GM19239 (cell line): ENCODE results near the gene HAUS5.
A peak's percentile ranks its signal among the peaks of the same experiment; 100 is the strongest.
"Not testable (repeated sequence)": the region's sequence is repeated elsewhere in the genome, so short reads cannot be mapped to it uniquely, and the experiment has no call there.

Experiments
- DNase-seq: peaks from one replicate; pipeline ENCODE4 v3.0.0; 2011; ENCODE audit warnings: low spot score; ENCODE audit not compliant: insufficient read length
- FAIRE-seq: peaks from 2 replicates; lab custom pipeline; 2011; peaks lifted over from hg19 to GRCh38; lab: Jason Lieb, UNC

The HAUS5 gene

DNA sequence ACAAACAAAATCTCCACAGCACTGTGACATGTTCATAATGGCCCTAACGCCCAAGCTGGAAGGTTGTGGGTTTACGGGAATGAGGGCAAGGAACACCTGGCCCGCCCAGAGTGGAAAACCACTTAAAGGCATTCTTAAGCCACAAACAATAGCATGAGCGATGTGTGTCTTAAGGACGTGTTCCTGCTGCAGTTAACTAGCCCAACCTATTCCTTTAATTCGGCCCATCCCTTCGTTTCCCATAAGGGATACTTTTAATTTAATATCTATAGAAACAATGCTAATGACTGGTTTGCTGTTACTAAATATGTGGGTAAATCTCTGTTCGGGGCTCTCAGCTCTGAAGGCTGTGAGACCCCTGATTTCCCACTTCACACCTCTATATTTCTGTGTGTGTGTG, 5.4 kb upstream of the HAUS5 start:
- DNase-seq, FAIRE-seq: not testable (repeated sequence)

DNA sequence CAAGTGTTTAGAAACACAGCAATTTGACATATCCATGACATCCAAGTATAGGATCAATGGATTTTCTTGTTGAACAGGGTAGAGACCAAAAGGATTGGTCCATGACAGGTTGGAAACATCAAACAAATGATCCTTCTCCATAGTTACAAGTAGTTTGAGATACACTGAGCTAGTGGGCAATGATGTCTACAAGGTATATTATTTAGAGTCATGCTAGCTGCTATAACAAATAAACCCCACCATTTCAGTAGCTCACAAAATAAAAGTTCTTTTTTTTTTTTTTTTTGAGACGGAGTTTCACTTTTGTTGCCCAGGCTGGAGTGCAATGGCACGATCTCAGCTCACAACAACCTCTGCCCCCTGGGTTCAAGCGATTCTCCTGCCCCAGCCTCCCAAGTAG, 4.9 kb upstream of the HAUS5 start:
- DNase-seq (no peak), FAIRE-seq (no peak)

DNA sequence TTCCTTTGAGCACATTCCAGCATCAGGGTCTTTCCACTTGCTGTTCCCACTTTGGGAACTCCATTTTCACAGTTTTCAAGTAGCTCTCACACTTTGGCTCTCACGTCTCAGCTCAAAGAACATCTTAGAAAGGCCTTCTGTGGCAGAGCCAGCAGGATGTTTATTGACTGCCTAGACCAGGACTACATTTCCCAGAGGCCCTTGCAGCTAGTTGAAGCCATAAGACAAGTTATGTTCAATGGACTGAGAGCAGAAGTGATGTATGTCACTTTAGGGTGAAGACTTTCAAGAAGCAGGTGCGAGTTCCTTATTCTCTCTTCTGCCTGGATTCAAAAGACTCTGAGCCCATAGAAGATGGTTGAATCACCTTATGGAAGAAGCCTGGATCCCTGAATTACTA, 4.3 kb upstream of the HAUS5 start:
- DNase-seq, result no peak
- FAIRE-seq, result peak; percentile 83

DNA sequence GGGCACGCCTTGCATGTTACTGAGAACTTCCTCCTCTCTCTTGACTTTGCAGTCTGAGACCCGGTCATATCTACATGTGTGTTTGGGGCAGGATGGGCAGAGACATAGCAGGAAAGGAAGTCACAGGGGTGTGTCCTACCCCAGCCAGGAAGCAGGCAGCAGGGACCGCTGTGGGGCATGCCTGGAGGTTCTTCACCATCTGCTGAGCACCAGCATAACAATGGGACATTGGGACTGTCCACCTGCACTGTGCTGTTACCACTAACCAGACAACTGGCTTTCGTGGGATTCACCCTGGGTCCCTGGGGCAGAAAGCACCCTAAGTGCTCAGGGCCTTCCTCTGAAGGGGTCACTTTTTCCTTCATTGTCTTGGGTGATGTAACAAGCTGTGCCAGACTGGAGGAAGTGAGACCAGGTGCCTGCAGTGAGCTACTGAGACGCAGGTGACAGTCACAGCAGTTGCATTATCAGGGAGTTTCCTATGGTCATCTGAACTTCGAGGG, 2.6 kb upstream of the HAUS5 start:
- FAIRE-seq, result peak; percentile 72
- DNase-seq, result peak; percentile 27

DNA sequence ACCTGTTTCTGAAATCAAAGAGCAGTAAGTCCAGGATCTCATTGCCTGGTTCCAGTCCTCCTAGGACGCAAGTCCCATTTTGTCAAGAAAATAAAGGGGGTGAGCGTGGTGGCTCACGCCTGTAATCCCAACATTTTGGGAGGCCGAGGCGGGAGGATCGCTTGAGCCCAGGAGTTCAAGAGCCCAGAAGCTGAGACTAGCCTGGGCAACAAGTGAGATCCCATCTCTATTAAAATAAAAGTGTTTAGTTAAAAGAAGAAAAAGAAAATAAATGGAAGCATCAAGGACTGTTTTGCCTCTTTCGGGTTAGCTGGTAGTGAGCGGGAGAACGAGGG, 344 bp upstream of the HAUS5 start:
- DNase-seq (no peak), FAIRE-seq (no peak)

DNA sequence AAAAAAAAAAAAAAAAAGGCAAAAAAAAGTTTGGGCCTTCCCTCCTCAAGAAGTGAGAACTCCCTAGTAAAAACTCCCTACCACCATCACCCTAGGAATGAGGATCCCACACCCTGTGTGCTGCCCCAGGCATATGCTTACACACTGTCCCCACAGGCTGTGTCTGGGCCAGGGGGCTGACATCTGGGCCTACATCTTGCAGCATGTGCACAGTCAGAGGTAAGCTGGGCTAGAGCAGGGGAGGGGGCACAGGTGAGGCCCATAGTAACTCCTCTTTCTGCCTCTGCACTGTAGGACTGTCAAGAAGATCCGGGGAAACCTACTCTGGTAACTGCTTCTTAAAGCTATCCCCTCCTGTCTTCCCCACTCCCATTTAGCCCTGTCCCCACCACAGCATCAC, 1.0 kb downstream of the HAUS5 start:
- no peak for FAIRE-seq
- no peak for DNase-seq

DNA sequence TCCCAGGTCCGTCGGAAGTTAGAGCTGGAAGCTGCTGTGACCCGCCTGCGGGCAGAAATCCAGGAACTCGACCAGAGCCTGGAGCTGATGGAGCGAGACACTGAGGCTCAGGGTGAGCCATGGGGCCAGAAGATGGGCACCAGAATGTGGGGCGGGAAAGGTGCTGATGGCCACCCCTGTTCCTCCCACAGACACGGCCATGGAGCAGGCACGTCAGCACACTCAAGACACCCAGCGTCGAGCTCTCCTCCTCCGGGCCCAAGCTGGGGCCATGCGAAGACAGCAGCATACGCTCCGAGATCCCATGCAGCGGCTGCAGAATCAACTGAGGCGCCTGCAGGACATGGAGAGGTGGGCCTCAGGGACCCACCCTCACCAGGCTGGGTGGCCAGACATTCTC, 2.5 kb downstream of the HAUS5 start:
- FAIRE-seq (no peak), DNase-seq (no peak)

DNA sequence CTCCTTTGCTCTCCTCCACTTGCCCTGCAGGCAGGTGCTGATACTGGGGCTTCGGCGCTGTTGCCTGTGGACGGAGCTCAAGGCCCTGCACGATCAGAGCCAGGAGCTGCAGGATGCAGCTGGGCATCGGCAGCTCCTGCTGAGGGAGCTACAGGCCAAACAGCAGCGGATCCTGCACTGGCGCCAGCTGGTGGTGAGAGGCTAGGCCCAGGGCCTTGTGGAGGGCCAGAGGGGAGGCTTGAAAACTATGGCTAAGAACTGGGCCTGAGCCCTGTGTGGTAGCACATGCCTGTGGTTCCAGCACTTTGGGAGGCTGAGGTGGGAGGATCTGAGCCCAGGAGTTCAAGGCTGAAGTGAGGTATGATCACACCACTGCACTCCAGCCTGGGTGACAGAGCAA, 6.3 kb downstream of the HAUS5 start:
- no peak for DNase-seq
- no peak for FAIRE-seq

DNA sequence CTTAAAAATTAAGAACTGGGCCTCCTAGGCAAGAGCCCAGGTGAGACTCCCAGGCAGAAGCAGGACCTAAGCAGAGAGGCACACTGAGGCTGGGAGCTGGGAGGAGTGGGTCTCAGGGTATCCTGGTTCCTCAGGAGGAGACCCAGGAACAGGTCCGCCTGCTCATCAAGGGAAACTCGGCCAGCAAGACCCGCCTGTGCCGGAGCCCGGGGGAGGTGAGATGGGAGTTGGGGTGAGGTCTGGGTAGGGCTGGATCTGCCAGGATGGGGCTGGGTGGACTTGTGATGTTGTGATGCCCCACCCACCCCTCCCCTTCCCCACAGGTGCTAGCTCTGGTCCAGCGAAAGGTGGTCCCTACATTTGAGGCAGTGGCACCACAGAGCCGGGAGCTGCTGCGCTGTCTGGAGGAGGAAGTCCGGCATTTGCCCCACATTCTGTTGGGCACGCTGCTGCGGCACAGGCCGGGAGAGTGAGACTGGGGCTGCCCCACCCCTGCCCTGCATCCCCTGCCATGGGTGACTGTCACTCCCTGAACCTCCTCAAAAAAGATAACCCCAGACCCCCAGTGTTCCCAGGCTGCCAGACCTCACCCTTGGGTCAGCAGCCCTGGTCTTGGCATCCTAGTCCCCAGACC, 6.9 kb downstream of the HAUS5 start:
- FAIRE-seq (no peak), DNase-seq (no peak)

DNA sequence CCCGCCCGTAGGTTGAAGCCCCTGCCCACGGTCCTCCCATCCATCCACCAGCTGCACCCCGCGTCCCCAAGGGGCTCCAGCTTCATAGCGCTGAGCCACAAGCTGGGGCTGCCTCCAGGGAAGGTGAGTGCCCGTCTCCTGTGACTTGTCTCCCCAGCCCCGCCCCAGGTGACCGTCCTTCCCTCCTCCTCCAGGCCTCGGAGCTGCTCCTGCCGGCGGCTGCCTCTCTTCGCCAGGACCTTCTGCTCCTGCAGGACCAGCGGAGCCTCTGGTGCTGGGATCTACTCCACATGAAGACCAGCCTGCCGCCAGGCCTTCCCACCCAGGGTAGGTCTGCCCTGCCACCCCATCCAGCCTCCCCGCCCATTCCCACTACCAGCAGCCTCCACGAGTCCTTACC, 7.5 kb downstream of the HAUS5 start:
- DNase-seq (no peak), FAIRE-seq (no peak)

DNA sequence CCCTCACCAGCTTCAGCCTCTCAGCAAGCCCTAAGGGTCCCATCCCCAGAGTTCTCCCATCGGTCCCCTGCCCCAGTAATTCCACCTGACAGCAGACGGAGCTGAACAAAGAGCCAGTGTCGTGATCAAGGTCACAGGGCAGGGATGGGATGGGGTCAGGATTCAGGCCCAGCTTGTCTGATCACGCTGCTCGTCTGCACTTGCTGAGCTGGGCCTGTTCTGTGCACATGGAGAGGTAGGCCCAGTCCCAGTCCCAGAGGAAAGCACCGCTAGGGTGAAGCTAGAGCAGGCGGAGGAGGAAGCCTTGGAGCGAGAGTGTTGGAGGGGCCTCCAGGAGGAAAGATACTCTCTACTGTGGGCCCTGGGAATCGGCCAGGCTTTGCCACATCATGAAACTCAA, 9.2 kb downstream of the HAUS5 start:
- DNase-seq (no peak), FAIRE-seq (no peak)

DNA sequence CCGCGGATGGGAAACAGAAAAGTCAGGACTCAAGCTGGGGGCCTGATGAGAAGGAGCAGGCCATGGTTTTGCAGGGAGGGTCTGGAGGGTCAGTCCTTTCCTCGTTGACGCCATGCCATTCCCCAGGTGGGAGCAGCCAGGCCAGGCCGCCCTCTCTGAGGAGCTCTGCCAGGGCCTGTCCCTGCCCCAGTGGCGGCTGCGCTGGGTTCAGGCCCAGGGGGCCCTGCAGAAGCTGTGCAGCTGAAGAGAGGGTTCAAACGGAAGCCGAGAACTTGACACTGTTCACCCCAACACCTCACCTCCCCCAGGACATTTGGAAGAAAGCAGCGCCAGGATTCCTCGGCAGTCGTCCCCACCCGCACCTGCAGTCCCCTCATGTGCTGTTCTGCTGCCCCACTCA, 10.2 kb downstream of the HAUS5 start:
- DNase-seq (no peak), FAIRE-seq (no peak)

DNA sequence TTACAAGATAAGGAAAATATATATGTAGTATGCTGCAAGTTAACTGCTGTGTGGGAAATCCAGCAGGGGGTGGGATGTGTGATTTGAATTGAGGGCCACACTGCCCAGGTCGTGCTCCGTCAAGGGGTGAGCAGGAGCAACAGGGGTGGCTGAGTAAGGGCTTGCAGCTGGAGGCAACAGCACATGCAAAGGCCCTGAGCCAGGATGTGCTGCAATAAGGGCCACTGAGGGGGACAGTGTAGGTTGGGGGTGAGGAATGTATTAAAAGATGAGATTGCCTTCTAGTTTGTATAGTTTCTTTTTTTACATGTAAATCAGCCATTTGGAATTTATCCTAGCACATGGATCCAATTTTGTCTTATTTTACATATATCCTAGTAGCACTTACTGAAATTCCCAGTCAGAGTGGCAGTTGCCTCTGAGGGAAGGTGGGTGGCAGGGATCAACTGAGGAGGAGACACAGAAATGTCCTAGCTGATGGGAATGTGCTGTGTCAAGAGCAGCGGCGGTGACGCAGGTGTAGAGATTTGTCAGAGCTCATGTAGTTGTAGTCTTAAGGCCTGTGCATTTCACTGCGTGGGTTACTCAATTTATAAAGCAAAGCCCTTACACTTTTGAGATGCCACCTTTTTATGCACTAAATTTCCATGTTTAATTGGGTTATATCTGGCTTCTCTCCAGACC, 10.9 kb downstream of the HAUS5 start:
- DNase-seq, result no peak
- FAIRE-seq, result no peak

DNA sequence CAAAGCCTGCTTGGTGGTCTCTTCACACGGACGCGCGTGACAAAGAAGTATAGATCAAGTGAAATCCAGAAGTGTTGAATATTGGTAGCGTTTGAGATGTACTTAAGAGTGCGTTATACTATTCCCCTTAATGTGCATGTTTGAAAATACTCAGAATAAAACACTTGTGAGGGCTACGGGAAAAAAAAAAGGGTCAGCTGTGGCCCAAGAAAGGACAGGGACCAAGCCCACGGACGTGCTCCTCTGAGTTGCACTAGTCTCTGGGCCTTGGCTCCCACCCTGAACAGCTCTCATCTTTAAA, 15.7 kb downstream of the HAUS5 start:
- no peak for DNase-seq
- FAIRE-seq, result no peak

DNA sequence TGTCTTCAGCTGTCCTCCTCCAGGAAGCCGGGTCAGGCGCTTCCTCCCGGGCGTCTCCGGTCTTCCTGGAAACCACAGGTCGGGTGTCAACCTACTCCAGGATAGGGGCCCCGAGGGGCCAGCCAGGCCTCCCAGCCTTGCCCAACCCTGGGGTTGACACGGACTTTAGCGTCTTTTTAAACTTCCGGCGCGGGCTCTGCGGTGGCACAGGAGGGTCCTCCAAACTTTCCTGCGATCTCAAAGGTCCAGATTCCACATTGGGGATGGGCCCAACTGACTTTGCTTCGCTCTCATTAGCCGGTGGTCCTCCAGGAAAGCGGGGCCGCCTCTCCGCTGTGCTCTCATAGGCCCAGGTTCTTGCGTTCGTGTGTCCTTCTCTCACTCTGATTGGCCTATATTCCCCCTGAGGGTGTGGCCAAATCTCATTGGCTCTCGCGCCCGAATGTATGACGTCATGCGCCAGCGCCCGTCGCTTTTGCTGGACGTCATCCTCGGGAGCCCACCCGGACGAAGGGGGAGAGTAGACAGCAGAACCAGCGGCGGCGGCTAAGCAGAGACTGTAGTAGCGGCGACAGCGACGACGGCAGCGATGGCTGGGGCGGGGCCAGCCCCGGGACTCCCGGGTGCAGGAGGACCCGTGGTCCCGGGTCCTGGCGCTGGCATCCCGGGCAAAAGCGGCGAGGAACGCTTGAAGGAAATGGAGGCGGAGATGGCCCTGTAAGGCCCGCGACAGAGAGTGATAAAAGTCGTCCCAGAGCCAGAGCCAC, 16.2 kb downstream of the HAUS5 start, which contains the start of gene RBM42:
TSS of gene RBM42 (plus strand) at position 472 of the 767 bp plus-strand sequence. CDS start at position 590, 118 bp downstream.
- peak; percentile 99 for FAIRE-seq
- DNase-seq, result peak; percentile 99

DNA sequence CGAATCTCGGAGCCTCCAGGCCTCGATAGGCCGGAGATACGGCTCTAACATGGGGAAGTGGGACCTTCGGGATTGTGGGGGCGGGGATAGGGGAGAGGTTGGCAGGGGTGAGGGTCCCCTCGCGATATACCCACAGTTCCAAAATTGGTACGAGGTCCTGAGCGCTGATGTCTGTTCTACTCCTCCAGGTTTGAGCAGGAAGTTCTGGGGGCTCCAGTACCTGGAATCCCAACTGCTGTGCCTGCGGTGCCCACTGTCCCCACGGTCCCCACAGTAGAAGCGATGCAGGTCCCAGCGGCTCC, 16.7 kb downstream of the HAUS5 start:
- no peak for FAIRE-seq

DNA sequence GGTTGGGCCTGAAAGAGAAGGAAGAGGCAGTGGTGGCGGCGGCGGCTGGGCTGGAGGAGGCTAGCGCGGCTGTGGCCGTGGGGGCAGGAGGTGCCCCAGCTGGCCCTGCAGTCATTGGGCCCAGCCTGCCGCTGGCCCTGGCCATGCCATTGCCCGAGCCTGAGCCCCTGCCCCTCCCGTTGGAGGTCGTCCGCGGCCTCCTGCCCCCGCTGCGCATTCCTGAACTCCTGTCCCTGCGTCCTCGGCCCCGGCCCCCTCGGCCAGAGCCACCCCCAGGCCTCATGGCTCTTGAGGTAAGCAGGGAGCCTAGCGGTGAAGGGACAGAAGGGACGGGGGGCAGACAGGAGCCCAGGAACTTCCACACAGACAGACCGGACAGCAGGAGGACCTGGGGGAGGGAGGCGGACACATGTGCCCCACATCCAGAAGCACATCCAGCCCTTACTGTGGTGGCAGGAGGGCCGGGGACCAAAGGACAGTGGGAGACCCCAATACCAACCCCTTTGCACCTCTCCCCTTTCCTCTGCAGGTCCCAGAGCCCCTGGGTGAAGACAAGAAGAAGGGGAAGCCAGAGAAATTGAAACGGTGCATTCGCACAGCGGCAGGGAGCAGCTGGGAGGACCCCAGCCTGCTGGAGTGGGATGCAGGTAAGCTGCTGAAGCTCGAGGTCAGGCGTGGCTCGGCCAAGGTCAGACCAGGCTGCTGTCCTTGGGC, 21.3 kb downstream of the HAUS5 start:
- DNase-seq, result no peak
- no peak for FAIRE-seq

More for the DNA sequence above, 16.7 kb downstream of the HAUS5 start:
- DNase-seq, result no peak

DNA sequence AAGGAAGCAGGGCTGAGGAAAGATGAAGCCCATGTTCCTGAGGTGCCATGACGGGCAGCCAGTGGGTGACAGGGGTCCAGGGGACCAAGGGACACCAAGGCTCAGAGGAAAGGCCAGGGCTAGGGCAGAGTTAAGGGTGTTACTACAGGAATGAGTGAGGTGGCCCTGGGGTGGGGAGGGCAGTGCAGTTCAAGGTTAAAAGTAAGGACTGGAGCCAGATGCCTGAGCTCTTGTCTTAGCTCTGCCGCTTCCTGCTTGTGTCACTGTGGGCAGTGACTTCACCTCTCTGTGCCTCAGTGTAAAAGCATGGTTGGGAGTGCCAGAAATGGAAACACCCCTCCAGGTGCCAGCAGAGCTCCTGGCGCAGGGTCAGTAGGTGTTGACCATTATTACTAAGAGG, 24.1 kb downstream of the HAUS5 start:
- DNase-seq, result no peak

DNA sequence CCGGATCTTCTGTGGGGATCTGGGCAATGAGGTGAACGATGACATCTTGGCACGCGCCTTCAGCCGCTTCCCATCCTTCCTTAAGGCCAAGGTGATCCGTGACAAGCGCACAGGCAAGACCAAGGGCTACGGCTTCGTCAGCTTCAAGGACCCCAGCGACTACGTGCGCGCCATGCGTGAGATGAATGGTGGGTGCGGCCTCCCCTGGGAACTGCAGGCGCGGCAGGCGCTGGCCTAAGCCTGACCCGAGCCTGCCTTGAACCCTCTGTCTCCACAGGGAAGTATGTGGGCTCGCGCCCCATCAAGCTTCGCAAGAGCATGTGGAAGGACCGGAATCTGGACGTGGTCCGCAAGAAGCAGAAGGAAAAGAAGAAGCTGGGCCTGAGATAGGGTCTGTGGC, 24.6 kb downstream of the HAUS5 start:
- FAIRE-seq (no peak), DNase-seq (no peak)

More for the DNA sequence above, 24.1 kb downstream of the HAUS5 start:
- FAIRE-seq, result no peak

DNA sequence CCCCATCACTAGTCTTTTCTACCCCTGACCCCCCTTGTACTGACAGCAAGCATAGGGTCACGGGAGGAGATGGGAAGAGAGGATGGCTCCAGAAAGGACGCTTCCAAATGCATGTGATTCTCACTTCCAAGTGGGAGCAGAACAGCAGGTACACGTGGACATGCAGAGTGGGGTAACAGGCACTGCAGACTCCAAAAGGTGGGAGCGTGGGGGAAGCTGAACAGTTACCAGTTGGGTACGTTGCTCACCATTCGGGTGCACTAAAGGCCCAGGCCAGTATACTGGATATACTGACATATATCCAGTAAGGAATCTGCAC, 26.7 kb downstream of the HAUS5 start:
- no peak for DNase-seq
- no peak for FAIRE-seq

DNA sequence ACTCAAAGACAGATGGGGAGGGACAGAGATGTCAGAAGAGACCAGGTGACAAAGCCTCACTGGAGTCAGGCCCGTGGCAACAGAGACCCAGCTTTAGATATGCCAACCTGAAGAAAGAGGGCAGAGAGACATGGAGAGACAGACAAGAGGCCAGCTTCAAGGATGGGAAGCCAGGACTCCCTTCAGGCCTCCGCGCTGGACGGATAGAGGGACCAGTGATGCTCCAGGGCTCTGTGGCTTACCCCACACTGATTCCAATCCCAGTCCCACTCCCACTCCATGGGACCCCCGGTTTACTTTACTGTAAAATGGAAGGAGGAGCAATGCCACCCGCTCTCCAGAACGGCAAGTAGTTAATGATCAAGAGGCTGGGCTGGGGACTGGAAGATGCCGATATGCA, 27.3 kb downstream of the HAUS5 start:
- DNase-seq, result no peak
- FAIRE-seq, result no peak
